Activated naive CD4-positive, alpha-beta T cell treated with Interleukin-2 at 50 U/mL for 16 hours (primary cell): ENCODE results near the gene TAF8.
"Not testable (repeated sequence)": the region's sequence is repeated elsewhere in the genome, so short reads cannot be mapped to it uniquely, and the experiment has no call there.

Experiments
- DNase-seq: peaks from one replicate; pipeline ENCODE4 v3.0.0-alpha.2; 2020

Gene TAF8

GRCh38 chr6:42050297-42051267 lies at the start of gene TAF8:
TAF8 (plus strand) TSS chr6:42050524; CDS start chr6:42050542, 18 bp downstream.
- peak; percentile 91 for DNase-seq

GRCh38 chr6:42001506-42001905 lies 48.8 kb upstream of the TAF8 start:
- DNase-seq: no peak

- DNase-seq: not testable (repeated sequence)
Measured at GRCh38 chr6:42003658-42004057, 46.7 kb upstream of the TAF8 start.

GRCh38 chr6:42007286-42008137 lies 42.8 kb upstream of the TAF8 start:
- DNase-seq: peak; percentile 29

- not testable (repeated sequence) for DNase-seq
Measured at GRCh38 chr6:42008138-42008528, 42.2 kb upstream of the TAF8 start.

- no peak for DNase-seq
Measured at GRCh38 chr6:42009844-42010184, 40.5 kb upstream of the TAF8 start.

GRCh38 chr6:42010185-42010891 lies 40.0 kb upstream of the TAF8 start:
- no peak for DNase-seq

GRCh38 chr6:42010909-42011308 lies 39.4 kb upstream of the TAF8 start:
- no peak for DNase-seq

- no peak for DNase-seq
Measured at GRCh38 chr6:42012501-42013133, 37.7 kb upstream of the TAF8 start.

- DNase-seq: no peak
Measured at GRCh38 chr6:42013134-42013516, 37.2 kb upstream of the TAF8 start.

- peak; percentile 31 for DNase-seq
Measured at GRCh38 chr6:42017021-42017643, 33.2 kb upstream of the TAF8 start.

- DNase-seq: no peak
Measured at GRCh38 chr6:42020967-42021366, 29.4 kb upstream of the TAF8 start.

- DNase-seq: peak; percentile 71
Measured at GRCh38 chr6:42021847-42022754, 28.2 kb upstream of the TAF8 start.

GRCh38 chr6:42022755-42023384 lies 27.5 kb upstream of the TAF8 start:
- DNase-seq: no peak

- DNase-seq: no peak
Measured at GRCh38 chr6:42025066-42025844, 25.1 kb upstream of the TAF8 start.

GRCh38 chr6:42025845-42026243 lies 24.5 kb upstream of the TAF8 start:
- DNase-seq: no peak

- DNase-seq: no peak
Measured at GRCh38 chr6:42026540-42026939, 23.8 kb upstream of the TAF8 start.

- no peak for DNase-seq
Measured at GRCh38 chr6:42028234-42029061, 21.9 kb upstream of the TAF8 start.
